ENCODE measurements around the gene ACSL6. TPM values are rescaled to one million over a fixed set of nuclear protein-coding genes. Genes with fewer than 3 reads are reported as not detected.

The ACSL6 gene
- total and polyA plus RNA-seq, 3 experiments from 2014 or later, result 20.7 to 22.7 (median 21.8) TPM

DNA sequence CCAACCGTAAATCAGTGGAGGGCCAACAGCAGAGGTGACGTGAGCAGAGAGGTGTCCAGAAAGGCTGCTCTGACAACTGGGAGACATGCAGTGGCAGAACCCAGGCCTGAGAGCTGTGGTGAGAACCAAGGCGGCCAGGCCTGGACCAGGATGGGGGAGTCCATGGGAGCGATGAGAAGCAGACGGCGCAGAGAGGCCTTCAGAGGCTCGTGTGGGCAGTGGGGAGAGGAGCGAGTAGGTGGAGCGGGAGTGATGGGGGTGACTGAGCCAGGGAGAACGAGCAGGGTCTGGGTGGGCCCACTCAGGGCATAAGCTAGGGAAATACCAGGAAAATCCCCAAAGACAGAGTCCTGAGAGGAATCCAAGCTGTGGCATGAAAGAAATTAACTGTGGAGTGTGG lies 41.1 kb upstream of the ACSL6 start:
- no peak overlapping the region for H3K4me3 Mint-ChIP-seq
- Histone ChIP-seq H3K36me3 (ENCODE audit: insufficient read depth, low read length) (no peaks in the 10 kb centered on the region), H3K4me3 (ENCODE audit: low read length) (no peak overlapping the region), H3K27ac (ENCODE audit: low read depth, low read length) (no peak overlapping the region), H3K27me3 (ENCODE audit: insufficient read depth, low read length, poor library complexity, severe bottlenecking) (no peaks in the 10 kb centered on the region), H3K4me1 (ENCODE audit: insufficient read depth, low read length) (peaks cover 31% of the 10 kb centered on the region), H3K9me3 (ENCODE audit: low read length) (no peaks in the 10 kb centered on the region)
- peak overlapping the region in 4 of 8 donors; percentile 37 to 81 (median 62) for H3K27ac Mint-ChIP-seq
- CTCF ChIA-PET, result interaction anchor here (1.1 to 2.1 kb wide), 2 partner anchors 10 to 45 kb away, joined by 4 to 10 read pairs; no protein-coding TSS in a partner anchor
- POLR2A ChIA-PET, result no interaction called here
- H3K4me1 Mint-ChIP-seq, result peaks cover 34 to 36% (median 35%) of the 10 kb centered on the region in 3 donors
- no peaks in the 10 kb centered on the region for H3K9me3 Mint-ChIP-seq
- peaks cover 0 to 5% of the 10 kb centered on the region in 2 donors for H3K27me3 Mint-ChIP-seq
- no peaks in the 10 kb centered on the region for H3K36me3 Mint-ChIP-seq
- no peak for DNase-seq

DNA sequence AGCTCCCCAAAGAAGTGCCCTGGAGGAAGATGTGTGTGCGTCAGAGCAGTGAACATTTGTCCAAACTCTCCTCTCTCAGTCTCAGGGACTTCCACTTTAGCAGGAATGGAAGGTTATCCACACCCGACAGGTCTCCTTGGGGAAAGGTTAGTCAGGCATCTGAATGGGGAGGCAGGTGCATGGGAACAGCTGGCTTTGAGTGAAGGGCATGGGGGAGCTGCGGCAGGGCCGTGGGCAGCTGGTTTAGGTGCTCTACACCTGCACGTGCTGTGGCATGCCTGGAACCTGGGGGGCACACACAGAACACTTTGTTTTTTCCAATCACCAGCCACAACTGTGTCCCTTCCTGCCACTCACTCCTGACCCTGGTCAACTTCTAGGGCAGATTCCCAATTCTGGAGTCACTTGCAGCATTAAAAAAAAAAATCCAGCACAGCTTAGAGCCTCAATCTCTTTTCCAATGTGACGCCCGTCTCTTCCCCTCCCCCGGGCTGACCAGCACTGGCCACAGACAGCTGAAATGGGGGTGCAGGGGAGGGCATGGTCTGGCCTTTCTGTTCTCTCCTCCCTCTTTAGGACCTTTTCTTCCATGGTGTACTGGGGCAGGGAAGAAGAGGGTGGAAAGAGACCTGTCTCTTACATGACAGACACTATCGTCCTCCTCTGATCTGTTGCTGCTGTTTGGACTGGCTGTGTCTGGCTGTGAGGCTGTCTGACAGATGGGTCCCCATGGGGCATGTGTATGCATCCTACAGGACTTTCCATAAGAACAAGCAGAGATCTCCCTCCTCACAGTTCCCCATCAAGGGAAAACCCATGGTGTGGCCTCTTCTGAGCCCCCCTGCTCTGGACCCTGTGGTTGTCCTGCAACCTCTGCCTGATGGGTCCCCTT lies 39.4 kb upstream of the ACSL6 start:
- no peaks in the 10 kb centered on the region for H3K27me3 ChIP-seq (ENCODE audit: insufficient read depth, low read length, poor library complexity, severe bottlenecking)
- POLR2A ChIA-PET, result no interaction called here
- H3K27ac Mint-ChIP-seq, result peak overlapping the region in 1 of 8 donors; percentile 47

DNA sequence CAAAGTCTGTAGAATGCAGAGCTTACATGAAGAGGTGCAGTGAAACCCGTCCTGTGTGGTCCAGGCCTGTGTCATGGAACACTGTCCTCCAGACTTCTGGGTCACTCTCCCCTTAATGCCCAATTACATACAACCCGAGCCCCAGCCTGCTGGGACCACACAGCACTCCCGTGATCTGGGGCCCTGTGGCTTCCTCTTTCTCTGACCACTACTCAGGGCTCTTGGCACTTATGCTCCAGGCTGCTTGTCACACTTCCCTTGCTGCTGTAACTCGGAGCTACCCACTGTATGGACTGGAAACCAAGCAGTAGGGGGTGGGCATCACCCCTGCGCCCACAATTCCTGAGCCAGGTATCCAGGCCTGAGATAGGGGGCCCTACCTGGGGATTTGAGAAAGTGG lies 38.7 kb upstream of the ACSL6 start:
- POLR2A ChIA-PET, result no interaction called here

More for the DNA sequence above, 39.4 kb upstream of the ACSL6 start:
- Histone ChIP-seq H3K36me3 (ENCODE audit: insufficient read depth, low read length) (no peaks in the 10 kb centered on the region), H3K9me3 (ENCODE audit: low read length) (no peaks in the 10 kb centered on the region), H3K4me1 (ENCODE audit: insufficient read depth, low read length) (peaks cover 15% of the 10 kb centered on the region), H3K27ac (ENCODE audit: low read depth, low read length) (no peak overlapping the region), H3K4me3 (ENCODE audit: low read length) (no peak overlapping the region)
- Mint-ChIP-seq H3K27me3 (peaks cover 0 to 7% of the 10 kb centered on the region in 2 donors), H3K4me3 (no peak overlapping the region), H3K36me3 (no peaks in the 10 kb centered on the region), H3K9me3 (no peaks in the 10 kb centered on the region), H3K4me1 (peaks cover 18 to 20% (median 18%) of the 10 kb centered on the region in 3 donors)
- CTCF ChIA-PET, result interaction anchor here (0.8 to 0.9 kb wide), 2 partner anchors 12 to 14 kb away, joined by 3 read pairs; no protein-coding TSS in a partner anchor
- DNase-seq, result no peak

DNA sequence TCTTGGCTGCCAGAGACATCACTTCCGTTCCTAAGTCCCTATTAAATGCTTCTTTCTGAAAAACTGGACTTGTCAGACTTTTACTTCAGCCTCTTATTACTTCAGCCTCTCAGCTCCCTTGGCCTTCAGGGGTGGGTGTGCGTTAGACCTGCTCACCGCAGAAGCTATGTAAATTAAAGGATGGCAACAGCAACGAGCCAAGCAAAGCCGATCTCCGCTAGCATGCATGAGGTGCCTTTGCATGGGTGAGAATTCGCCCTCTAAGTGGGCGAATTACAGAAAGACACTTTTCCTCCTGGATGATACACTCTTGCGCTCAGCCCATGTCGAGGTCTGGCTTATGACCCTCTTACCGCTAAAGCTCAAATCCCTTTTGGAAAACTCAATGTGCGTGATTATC lies 38.1 kb upstream of the ACSL6 start:
- Mint-ChIP-seq H3K9me3 (no peaks in the 10 kb centered on the region), H3K27ac (peak overlapping the region in 1 of 8 donors; percentile 26), H3K36me3 (no peaks in the 10 kb centered on the region), H3K27me3 (peaks cover 0 to 7% of the 10 kb centered on the region in 2 donors), H3K4me1 (peaks cover 5 to 7% (median 5%) of the 10 kb centered on the region in 3 donors), H3K4me3 (no peak overlapping the region)
- H3K27ac ChIP-seq (ENCODE audit: low read depth, low read length), result no peak overlapping the region
- no peak for DNase-seq
- H3K27me3 ChIP-seq (ENCODE audit: insufficient read depth, low read length, poor library complexity, severe bottlenecking), result no peaks in the 10 kb centered on the region
- H3K4me3 ChIP-seq (ENCODE audit: low read length), result no peak overlapping the region
- no peaks in the 10 kb centered on the region for H3K36me3 ChIP-seq (ENCODE audit: insufficient read depth, low read length)
- peaks cover 2% of the 10 kb centered on the region for H3K4me1 ChIP-seq (ENCODE audit: insufficient read depth, low read length)
- CTCF ChIA-PET, result interaction anchor here (1.2 kb wide), 1 partner anchor 460 kb away, joined by 4 read pairs; no protein-coding TSS in a partner anchor
- POLR2A ChIA-PET, result no interaction called here
- no peaks in the 10 kb centered on the region for H3K9me3 ChIP-seq (ENCODE audit: low read length)

More for the DNA sequence above, 38.7 kb upstream of the ACSL6 start:
- H3K36me3 Mint-ChIP-seq, result no peaks in the 10 kb centered on the region
- H3K27me3 Mint-ChIP-seq, result peaks cover 0 to 5% of the 10 kb centered on the region in 2 donors
- Histone ChIP-seq H3K4me3 (ENCODE audit: low read length) (no peak overlapping the region), H3K27me3 (ENCODE audit: insufficient read depth, low read length, poor library complexity, severe bottlenecking) (no peaks in the 10 kb centered on the region), H3K27ac (ENCODE audit: low read depth, low read length) (no peak overlapping the region), H3K36me3 (ENCODE audit: insufficient read depth, low read length) (no peaks in the 10 kb centered on the region), H3K9me3 (ENCODE audit: low read length) (no peaks in the 10 kb centered on the region), H3K4me1 (ENCODE audit: insufficient read depth, low read length) (peaks cover 8% of the 10 kb centered on the region)
- DNase-seq, result no peak
- H3K4me3 Mint-ChIP-seq, result no peak overlapping the region
- H3K9me3 Mint-ChIP-seq, result no peaks in the 10 kb centered on the region
- CTCF ChIA-PET, result interaction anchor here (0.8 to 1.2 kb wide), 3 partner anchors 13 to 460 kb away, joined by 3 to 4 read pairs (median 3); no protein-coding TSS in a partner anchor
- peaks cover 10 to 12% (median 11%) of the 10 kb centered on the region in 3 donors for H3K4me1 Mint-ChIP-seq
- no peak overlapping the region for H3K27ac Mint-ChIP-seq

DNA sequence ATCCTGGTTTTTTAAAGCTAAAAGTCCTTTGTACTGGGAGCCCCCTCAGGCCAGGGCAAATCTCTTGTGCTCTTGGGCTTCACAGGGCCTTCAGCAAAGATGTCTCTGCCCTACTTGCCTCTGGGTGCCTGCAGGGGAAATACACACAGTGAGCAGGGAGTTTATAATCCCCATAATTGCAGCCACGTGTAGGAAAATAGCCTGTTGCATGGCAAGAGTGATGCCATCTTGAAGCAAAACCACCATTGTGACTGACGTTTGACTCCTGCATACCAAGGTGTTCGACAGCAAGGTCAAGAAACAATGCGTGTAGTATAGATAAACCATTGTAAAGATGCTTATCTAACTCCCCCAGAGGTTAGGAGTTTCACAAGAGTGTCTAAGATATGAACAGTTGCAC lies 37.6 kb upstream of the ACSL6 start:
- ChIA-PET CTCF (interaction anchor here (1.2 kb wide), 1 partner anchor 459 kb away, joined by 4 read pairs; no protein-coding TSS in a partner anchor), POLR2A (no interaction called here)

DNA sequence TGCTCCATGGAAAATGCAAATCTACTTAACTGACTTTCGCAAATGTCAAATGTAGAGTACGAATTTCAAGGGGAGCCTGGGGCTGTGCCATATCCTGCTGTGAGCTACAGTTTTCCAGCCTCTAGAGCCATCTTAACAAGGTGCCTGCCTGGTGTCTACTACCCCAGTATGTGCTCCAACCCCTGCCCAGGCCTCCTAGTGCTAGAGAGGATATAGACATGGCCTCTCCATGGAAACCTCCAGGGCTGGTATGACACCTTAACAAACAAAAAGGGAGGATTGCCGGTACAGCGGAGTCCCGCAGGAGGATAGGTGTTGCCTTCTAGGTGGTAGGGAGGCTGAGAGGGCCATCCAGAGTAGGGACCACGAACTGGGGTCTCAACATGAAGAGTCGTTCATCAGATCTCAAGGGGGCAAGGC lies 35.4 kb upstream of the ACSL6 start:
- Mint-ChIP-seq H3K27ac (no peak overlapping the region), H3K27me3 (peaks cover 5 to 6% of the 10 kb centered on the region in 2 donors), H3K36me3 (peaks cover 0 to 5% (median 0%) of the 10 kb centered on the region in 3 donors), H3K4me3 (no peak overlapping the region), H3K4me1 (no peaks in the 10 kb centered on the region), H3K9me3 (no peaks in the 10 kb centered on the region)
- Histone ChIP-seq H3K27me3 (ENCODE audit: insufficient read depth, low read length, poor library complexity, severe bottlenecking) (no peaks in the 10 kb centered on the region), H3K9me3 (ENCODE audit: low read length) (no peaks in the 10 kb centered on the region), H3K4me1 (ENCODE audit: insufficient read depth, low read length) (no peaks in the 10 kb centered on the region), H3K4me3 (ENCODE audit: low read length) (no peak overlapping the region), H3K36me3 (ENCODE audit: insufficient read depth, low read length) (no peaks in the 10 kb centered on the region), H3K27ac (ENCODE audit: low read depth, low read length) (no peak overlapping the region)
- CTCF ChIA-PET, result no interaction called here
- POLR2A ChIA-PET, result no interaction called here
- no peak for DNase-seq

More for the DNA sequence above, 37.6 kb upstream of the ACSL6 start:
- Histone ChIP-seq H3K4me1 (ENCODE audit: insufficient read depth, low read length) (no peaks in the 10 kb centered on the region), H3K27ac (ENCODE audit: low read depth, low read length) (no peak overlapping the region), H3K9me3 (ENCODE audit: low read length) (no peaks in the 10 kb centered on the region), H3K36me3 (ENCODE audit: insufficient read depth, low read length) (no peaks in the 10 kb centered on the region), H3K27me3 (ENCODE audit: insufficient read depth, low read length, poor library complexity, severe bottlenecking) (no peaks in the 10 kb centered on the region), H3K4me3 (ENCODE audit: low read length) (no peak overlapping the region)
- Mint-ChIP-seq H3K27me3 (peaks cover 0 to 7% of the 10 kb centered on the region in 2 donors), H3K4me3 (no peak overlapping the region), H3K36me3 (no peaks in the 10 kb centered on the region), H3K27ac (no peak overlapping the region), H3K9me3 (no peaks in the 10 kb centered on the region), H3K4me1 (peaks cover 0 to 2% (median under 1%) of the 10 kb centered on the region in 3 donors)
- DNase-seq, result no peak

GRCh38 chr5:132044207-132044606 lies 32.7 kb upstream of the ACSL6 start:
- Histone ChIP-seq H3K27me3 (ENCODE audit: insufficient read depth, low read length, poor library complexity, severe bottlenecking) (no peaks in the 10 kb centered on the region), H3K36me3 (ENCODE audit: insufficient read depth, low read length) (no peaks in the 10 kb centered on the region), H3K4me3 (ENCODE audit: low read length) (no peak overlapping the region), H3K27ac (ENCODE audit: low read depth, low read length) (no peak overlapping the region), H3K4me1 (ENCODE audit: insufficient read depth, low read length) (no peaks in the 10 kb centered on the region), H3K9me3 (ENCODE audit: low read length) (no peaks in the 10 kb centered on the region)
- H3K9me3 Mint-ChIP-seq, result no peaks in the 10 kb centered on the region
- no peaks in the 10 kb centered on the region for H3K4me1 Mint-ChIP-seq
- POLR2A ChIA-PET, result no interaction called here
- H3K27ac Mint-ChIP-seq, result no peak overlapping the region
- DNase-seq, result no peak
- H3K36me3 Mint-ChIP-seq, result peaks cover 0 to 11% (median 0%) of the 10 kb centered on the region in 3 donors
- H3K27me3 Mint-ChIP-seq, result peaks cover 5 to 8% of the 10 kb centered on the region in 2 donors
- CTCF ChIA-PET, result no interaction called here
- no peak overlapping the region for H3K4me3 Mint-ChIP-seq

- H3K9me3 ChIP-seq (ENCODE audit: low read length), result no peaks in the 10 kb centered on the region
- Mint-ChIP-seq H3K36me3 (peaks cover 0 to 28% (median 6%) of the 10 kb centered on the region in 3 donors), H3K27ac (peak overlapping the region in 1 of 8 donors; percentile 18), H3K9me3 (peaks cover 4 to 20% (median 13%) of the 10 kb centered on the region in 5 donors), H3K4me3 (no peak overlapping the region), H3K27me3 (peaks cover 2 to 14% of the 10 kb centered on the region in 2 donors), H3K4me1 (no peaks in the 10 kb centered on the region)
- H3K27me3 ChIP-seq (ENCODE audit: insufficient read depth, low read length, poor library complexity, severe bottlenecking), result no peaks in the 10 kb centered on the region
- H3K36me3 ChIP-seq (ENCODE audit: insufficient read depth, low read length), result no peaks in the 10 kb centered on the region
- H3K4me1 ChIP-seq (ENCODE audit: insufficient read depth, low read length), result no peaks in the 10 kb centered on the region
- CTCF ChIA-PET, result no interaction called here
- H3K4me3 ChIP-seq (ENCODE audit: low read length), result no peak overlapping the region
- POLR2A ChIA-PET, result no interaction called here
- H3K27ac ChIP-seq (ENCODE audit: low read depth, low read length), result no peak overlapping the region
- no peak for DNase-seq
Observed at GRCh38 chr5:132037353-132037752, 25.9 kb upstream of the ACSL6 start.

All from CD8-positive, alpha-beta memory T cell (primary cell).